AG10803 (cell line): ENCODE measurements around the gene MBOAT7.
"Not testable (repeated sequence)": the region's sequence is repeated elsewhere in the genome, so short reads cannot be mapped to it uniquely, and the experiment has no call there.

Source experiments
- DNase-seq: peaks from one replicate; pipeline ENCODE4 v3.0.0; 2010; ENCODE audit warnings: low read depth
- H3K4me3 ChIP-seq: 2 replicates; pipeline ENCODE4 v1.5.1; 2011; ENCODE audit warnings: mild to moderate bottlenecking, low read length, control low read depth
- CTCF ChIP-seq: conservative IDR thresholded peaks from 2 replicates; pipeline ENCODE4 v1.5.1; 2011; ENCODE audit warnings: mild to moderate bottlenecking, low read length, control low read depth, inconsistent platforms

MBOAT7 gene

DNA sequence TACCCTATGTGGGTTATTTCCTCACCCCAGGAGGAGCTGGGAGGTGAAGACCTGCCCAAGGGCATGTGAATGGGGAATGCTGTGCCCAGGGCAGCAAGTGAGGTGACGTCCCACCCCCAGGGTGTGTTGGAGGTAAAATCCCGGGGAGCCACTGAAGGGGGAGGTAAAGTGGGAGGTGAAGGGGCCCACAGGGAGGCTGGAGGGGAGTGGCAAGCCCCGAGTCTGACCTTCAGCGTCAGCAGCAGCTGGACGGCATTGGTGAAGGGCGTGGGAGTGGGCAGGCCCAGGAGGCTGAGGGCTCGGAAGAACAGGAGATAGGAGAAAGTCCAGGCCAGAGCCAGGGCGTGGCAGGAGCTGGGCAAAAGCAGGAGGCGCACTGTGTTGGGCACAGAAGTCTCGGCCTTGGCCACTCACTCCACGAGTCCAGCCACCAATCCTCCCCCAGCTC lies 2.4 kb downstream of the MBOAT7 start:
- no peak for TF ChIP-seq CTCF
- DNase-seq = no peak
- H3K4me3 ChIP-seq = no peak overlapping the region

DNA sequence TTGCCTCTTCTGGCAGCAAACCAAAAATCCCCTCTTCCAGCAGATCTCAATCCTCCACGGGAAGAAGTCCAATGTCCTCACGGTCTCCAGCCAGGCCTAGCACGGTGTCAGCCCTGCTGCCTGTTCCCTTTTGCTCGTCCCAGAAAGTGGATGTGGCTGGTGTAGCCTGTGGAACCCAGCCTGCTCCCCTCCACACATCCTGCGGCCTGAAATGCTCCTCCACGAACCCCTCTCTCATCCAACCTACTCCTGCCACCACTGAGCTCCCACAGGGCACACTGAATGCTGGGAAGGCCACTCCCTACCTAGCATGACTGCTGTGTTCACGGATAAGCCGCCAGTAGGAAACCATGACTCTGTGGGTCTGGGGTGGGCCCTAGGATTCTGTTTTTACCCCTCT lies 3.0 kb downstream of the MBOAT7 start:
- no peak for DNase-seq
- no peak overlapping the region for H3K4me3 ChIP-seq
- TF ChIP-seq CTCF = no peak

DNA sequence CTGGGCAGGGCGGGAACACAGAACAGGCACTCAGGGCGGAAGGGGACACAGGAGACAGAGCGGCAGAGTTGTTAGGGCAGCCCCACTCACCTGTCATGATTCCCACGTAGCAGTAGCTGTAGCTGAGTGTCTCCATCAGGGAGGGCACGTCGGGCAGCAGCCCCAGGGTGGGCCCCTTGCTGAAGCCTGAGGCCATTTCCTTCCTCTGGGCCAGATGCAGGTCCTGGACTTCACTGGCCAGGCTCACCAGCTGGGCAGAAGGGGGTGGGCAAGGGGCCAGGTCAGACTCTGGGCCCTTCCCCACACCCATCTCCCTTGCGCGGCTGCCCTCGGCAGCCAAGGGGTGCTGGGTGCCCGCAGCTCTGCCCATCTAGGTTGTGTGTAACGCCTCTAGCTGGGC lies 5.9 kb downstream of the MBOAT7 start:
- DNase-seq = no peak
- no peak for TF ChIP-seq CTCF
- no peak overlapping the region for H3K4me3 ChIP-seq

GRCh38 chr19:54181894-54182293 lies 7.5 kb downstream of the MBOAT7 start:
- not testable (repeated sequence) for H3K4me3 ChIP-seq, DNase-seq

- TF ChIP-seq CTCF = no peak
- no peak overlapping the region for H3K4me3 ChIP-seq
- DNase-seq = no peak
Measured at GRCh38 chr19:54180691-54181091, 8.7 kb downstream of the MBOAT7 start.

- no peak for DNase-seq
- no peak overlapping the region for H3K4me3 ChIP-seq
- TF ChIP-seq CTCF = no peak
Measured at GRCh38 chr19:54179921-54180461, 9.4 kb downstream of the MBOAT7 start.

GRCh38 chr19:54179262-54179852 lies 10.0 kb downstream of the MBOAT7 start:
- H3K4me3 ChIP-seq = no peak overlapping the region
- TF ChIP-seq CTCF = no peak

More at GRCh38 chr19:54179262-54179852, 10.0 kb downstream of the MBOAT7 start:
- no peak for DNase-seq
